ENCODE results near the gene EPPIN.

- TF ChIP-seq SP1 (IDR thresholded peaks at IDR 0.05) (no peak), FOXK2 (IDR thresholded peaks at IDR 0.05) (no peak), PKNOX1 (IDR thresholded peaks at IDR 0.05) (no peak), BHLHE40 (IDR thresholded peaks at IDR 0.05; ENCODE audit: borderline replicate concordance) (no peak), TARDBP (IDR thresholded peaks at IDR 0.05) (no peak)
Observed at GRCh38 chr20:45501600-45501999, 45.6 kb downstream of the EPPIN start.

Data from HEK293T (cell line).